Fibroblast of the aortic adventitia (primary cell): Measurements from ENCODE around the gene VAMP2. TPM values are rescaled to one million over a fixed set of nuclear protein-coding genes. Genes with fewer than 3 reads are reported as not detected.

Experiments
- DNase-seq: peaks from one replicate; pipeline ENCODE4 v3.0.0-alpha.2; 2010; ENCODE audit warnings: low read depth
- H3K4me3 ChIP-seq: 2 replicates; pipeline ENCODE4 v1.5.1; 2011; ENCODE audit warnings: low read depth, mild to moderate bottlenecking, control low read depth, low read length, moderate library complexity
- CTCF ChIP-seq: IDR thresholded peaks from 2 replicates; pipeline ENCODE4 v1.5.1; 2011; ENCODE audit warnings: mild to moderate bottlenecking, low read length, control low read depth, inconsistent platforms; ENCODE audit not compliant: insufficient read depth
- total RNA-seq: library from RNA; depleted of rRNA; stranded (reverse); fragments of >200 nt; gene quantifications from 2 replicates; pipeline ENCODE4 v1.2.3, GENCODE V29; 2012; ENCODE audit warnings: low replicate concordance

VAMP2 gene
- 5.2 and 6.0 TPM in 2 replicates for total RNA-seq

DNA sequence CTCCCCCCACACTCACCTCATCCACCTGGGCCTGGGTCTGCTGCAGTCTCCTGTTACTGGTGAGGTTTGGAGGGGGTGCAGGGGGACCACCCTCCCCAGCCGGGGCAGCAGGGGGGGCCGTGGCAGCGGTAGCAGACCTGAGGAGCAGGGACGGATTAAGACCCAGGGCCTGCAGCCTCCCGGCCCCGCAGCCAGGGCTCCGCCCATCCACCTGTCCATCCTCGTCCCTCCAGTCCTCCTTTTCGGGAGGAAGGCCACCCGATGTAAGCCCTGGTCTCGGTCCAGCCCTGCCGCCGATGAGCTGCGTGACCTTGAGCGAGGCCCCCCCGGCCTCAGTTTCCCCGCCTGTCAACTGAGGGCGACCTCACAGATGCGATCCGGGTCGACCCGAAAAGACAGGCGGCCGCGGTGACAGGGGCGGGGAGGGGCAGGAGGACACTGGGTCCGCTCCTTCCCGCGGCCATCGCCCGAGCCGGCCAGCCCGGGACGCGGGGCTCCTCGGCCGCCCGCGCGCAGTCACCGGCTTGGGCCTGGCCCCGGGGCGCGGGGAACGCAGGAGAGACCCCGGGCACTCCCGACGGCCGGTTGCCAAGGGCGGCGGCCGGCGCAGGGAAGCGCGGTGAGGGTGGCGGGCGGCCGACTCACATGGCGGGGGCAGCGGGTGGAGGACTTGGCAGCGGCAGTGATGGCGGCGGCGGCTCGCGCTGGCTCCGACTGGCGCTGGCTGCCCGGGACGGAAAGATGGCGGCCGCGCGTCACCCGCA is at the start of gene VAMP2:
Gene VAMP2 (minus strand): TSS at position 716 of the 764 bp plus-strand sequence. CDS start 69 bp downstream, at position 647.
- DNase-seq = peak; percentile 55
- peak within 1 kb of the TSS; percentile 92 for H3K4me3 ChIP-seq
- TF ChIP-seq CTCF = peak; percentile 8

GRCh38 chr17:8210761-8211458 is 48.2 kb upstream of the VAMP2 start:
- H3K4me3 ChIP-seq = peak overlapping the region; percentile 86
- TF ChIP-seq CTCF = no peak
- DNase-seq = peak; percentile 4

GRCh38 chr17:8209907-8210760 is 47.4 kb upstream of the VAMP2 start, which contains the start of gene AURKB:
Gene AURKB (minus strand): TSS chr17:8210575. CDS start chr17:8210224, 351 bp downstream.
- DNase-seq = peak; percentile 98
- TF ChIP-seq CTCF = no peak
- peak within 1 kb of the TSS; percentile 86 for H3K4me3 ChIP-seq

GRCh38 chr17:8206536-8206935 is 43.8 kb upstream of the VAMP2 start:
- no peak for TF ChIP-seq CTCF
- DNase-seq = no peak
- H3K4me3 ChIP-seq = no peak overlapping the region

- no peak overlapping the region for H3K4me3 ChIP-seq
- no peak for DNase-seq
- TF ChIP-seq CTCF = no peak
Measured at GRCh38 chr17:8204761-8205555, 42.2 kb upstream of the VAMP2 start.
